Astrocyte (in vitro differentiated cells and primary cell): ENCODE data around the gene CDH10.

Experiments used
- CTCF ChIP-seq: IDR thresholded peaks from 2 replicates; pipeline ENCODE4 v1.5.1; 2011; ENCODE audit warnings: low read depth, mild to moderate bottlenecking, inconsistent platforms, low read length, moderate library complexity; ENCODE audit not compliant: insufficient read depth
- EZH2 ChIP-seq: IDR thresholded peaks from 2 replicates; pipeline ENCODE4 v1.6.1; 2012; ENCODE audit warnings: mild to moderate bottlenecking, low read length, inconsistent platforms; ENCODE audit not compliant: insufficient read depth

GRCh38 chr5:24643880-24644279 lies 898 bp downstream of the CDH10 start:
- no peak for TF ChIP-seq CTCF
- no peak for TF ChIP-seq EZH2
